ENCODE data around the gene SUSD3. TPM values are rescaled to one million over a fixed set of nuclear protein-coding genes. Genes with fewer than 3 reads are reported as not detected.

Gene SUSD3
- total RNA-seq (ENCODE audit: unreplicated experiment), result 1.2 TPM
- long read RNA-seq, partial matches to known transcripts, result 0 of 2 reads
- long read RNA-seq, other reads (novel, unspliced or antisense), result 0 of 2 reads

DNA sequence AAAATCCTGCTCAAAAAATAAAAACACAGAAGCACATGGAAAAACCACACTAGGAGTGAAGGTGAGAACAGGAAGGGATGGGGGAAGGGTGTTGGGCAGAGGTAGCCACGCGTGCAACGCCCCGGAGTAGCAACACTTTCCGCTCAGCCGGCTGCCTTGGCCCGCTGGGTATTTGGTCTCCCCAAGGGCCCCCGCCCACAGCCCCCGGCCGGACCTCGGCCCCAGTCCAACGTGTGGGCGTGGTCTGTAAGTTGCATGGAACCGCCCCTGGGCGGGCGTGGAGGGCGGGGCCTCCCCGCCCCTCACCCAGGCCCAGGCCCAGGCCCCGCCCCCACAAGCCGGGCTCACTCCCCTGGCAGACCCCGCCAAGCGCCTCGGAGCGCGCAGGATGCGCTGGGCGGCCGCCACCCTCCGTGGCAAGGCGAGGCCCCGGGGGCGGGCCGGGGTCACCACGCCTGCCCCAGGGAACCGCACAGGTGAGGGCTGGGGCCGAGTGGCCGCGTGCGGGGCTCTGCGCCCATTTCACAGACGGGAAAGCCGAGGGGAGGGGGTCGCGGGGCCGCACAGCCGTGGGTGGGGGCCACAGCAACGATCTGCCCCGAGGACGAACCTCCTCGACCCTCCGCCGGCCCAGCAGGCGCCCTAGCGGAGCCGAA lies at the start of gene SUSD3:
Gene SUSD3 (plus strand): TSS at position 347 of the 656 bp plus-strand sequence. CDS start 42 bp downstream, at position 389.
- peak; percentile 66 for DNase-seq (ENCODE audit: low spot score)
- peaks cover 10% of the 10 kb centered on the region for H3K27me3 Mint-ChIP-seq (ENCODE audit: unreplicated experiment)
- no peak for TF ChIP-seq CTCF (IDR thresholded peaks at IDR 0.05; ENCODE audit: unreplicated experiment)
- H3K4me3 Mint-ChIP-seq (ENCODE audit: unreplicated experiment), result no peak within 1 kb of the TSS
- H3K36me3 Mint-ChIP-seq (ENCODE audit: low read depth, unreplicated experiment), result no peaks in the 10 kb centered on the region
- no peak within 1 kb of the TSS for H3K27ac Mint-ChIP-seq (ENCODE audit: unreplicated experiment)
- no peaks in the 10 kb centered on the region for H3K4me1 Mint-ChIP-seq (ENCODE audit: unreplicated experiment)
- no peaks in the 10 kb centered on the region for H3K9me3 Mint-ChIP-seq (ENCODE audit: unreplicated experiment)

- Mint-ChIP-seq H3K27ac (ENCODE audit: unreplicated experiment) (no peak overlapping the region), H3K4me3 (ENCODE audit: unreplicated experiment) (no peak overlapping the region), H3K36me3 (ENCODE audit: low read depth, unreplicated experiment) (no peaks in the 10 kb centered on the region), H3K27me3 (ENCODE audit: unreplicated experiment) (peaks cover 3% of the 10 kb centered on the region), H3K9me3 (ENCODE audit: unreplicated experiment) (no peaks in the 10 kb centered on the region), H3K4me1 (ENCODE audit: unreplicated experiment) (no peaks in the 10 kb centered on the region)
- no peak for DNase-seq (ENCODE audit: low spot score)
- TF ChIP-seq CTCF (IDR thresholded peaks at IDR 0.05; ENCODE audit: unreplicated experiment), result no peak
These were observed 49.0 kb upstream of the SUSD3 start for GRCh38 chr9:93009337-93010015.

GRCh38 chr9:93010056-93010455 lies 48.4 kb upstream of the SUSD3 start:
- Mint-ChIP-seq H3K9me3 (ENCODE audit: unreplicated experiment) (no peaks in the 10 kb centered on the region), H3K4me3 (ENCODE audit: unreplicated experiment) (no peak overlapping the region), H3K4me1 (ENCODE audit: unreplicated experiment) (no peaks in the 10 kb centered on the region), H3K27me3 (ENCODE audit: unreplicated experiment) (peaks cover 3% of the 10 kb centered on the region), H3K36me3 (ENCODE audit: low read depth, unreplicated experiment) (no peaks in the 10 kb centered on the region), H3K27ac (ENCODE audit: unreplicated experiment) (no peak overlapping the region)
- no peak for TF ChIP-seq CTCF (IDR thresholded peaks at IDR 0.05; ENCODE audit: unreplicated experiment)
- no peak for DNase-seq (ENCODE audit: low spot score)

- Mint-ChIP-seq H3K27me3 (ENCODE audit: unreplicated experiment) (peaks cover 3% of the 10 kb centered on the region), H3K4me1 (ENCODE audit: unreplicated experiment) (no peaks in the 10 kb centered on the region), H3K36me3 (ENCODE audit: low read depth, unreplicated experiment) (no peaks in the 10 kb centered on the region), H3K9me3 (ENCODE audit: unreplicated experiment) (no peaks in the 10 kb centered on the region), H3K27ac (ENCODE audit: unreplicated experiment) (no peak overlapping the region), H3K4me3 (ENCODE audit: unreplicated experiment) (no peak overlapping the region)
- DNase-seq (ENCODE audit: low spot score), result no peak
- no peak for TF ChIP-seq CTCF (IDR thresholded peaks at IDR 0.05; ENCODE audit: unreplicated experiment)
These were observed 47.8 kb upstream of the SUSD3 start for GRCh38 chr9:93010704-93011103.

DNA sequence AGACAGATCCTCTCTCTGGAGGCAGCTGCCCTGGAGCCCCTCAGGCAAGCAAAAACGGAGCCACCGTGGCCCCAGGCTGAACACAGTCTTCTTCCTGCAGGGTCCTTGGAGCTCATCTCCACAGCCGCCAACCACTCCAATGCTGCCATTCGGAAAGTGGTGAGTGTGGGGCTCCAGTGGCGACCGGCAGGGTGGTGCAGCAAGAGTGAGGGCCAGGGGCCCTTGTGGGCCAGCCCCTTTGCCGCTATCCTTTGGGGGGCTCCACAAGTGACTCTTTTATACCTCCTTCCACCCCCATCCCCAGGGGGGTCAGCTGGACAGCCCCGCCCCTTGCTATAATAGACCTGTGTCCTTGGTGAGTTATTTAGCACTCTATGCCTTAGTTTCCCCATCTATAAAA lies 47.4 kb upstream of the SUSD3 start:
- Mint-ChIP-seq H3K27ac (ENCODE audit: unreplicated experiment) (no peak overlapping the region), H3K27me3 (ENCODE audit: unreplicated experiment) (peaks cover 3% of the 10 kb centered on the region), H3K4me3 (ENCODE audit: unreplicated experiment) (no peak overlapping the region), H3K9me3 (ENCODE audit: unreplicated experiment) (no peaks in the 10 kb centered on the region), H3K36me3 (ENCODE audit: low read depth, unreplicated experiment) (no peaks in the 10 kb centered on the region), H3K4me1 (ENCODE audit: unreplicated experiment) (no peaks in the 10 kb centered on the region)
- no peak for DNase-seq (ENCODE audit: low spot score)
- no peak for TF ChIP-seq CTCF (IDR thresholded peaks at IDR 0.05; ENCODE audit: unreplicated experiment)
